H9 (cell line): ENCODE results near the gene FSD1. TPM values are rescaled to one million over a fixed set of nuclear protein-coding genes. Genes with fewer than 3 reads are reported as not detected.

Experiments
- DNase-seq: peaks from one replicate; pipeline ENCODE4 v3.0.0-alpha.2; 2017
- H2AFZ ChIP-seq: one replicate; pipeline ENCODE4 v1.6.1; 2013; ENCODE audit warnings: mild to moderate bottlenecking, low read length, control low read depth, moderate library complexity
- H2AK5ac ChIP-seq: 2 replicates; pipeline ENCODE4 v1.6.1; 2013; ENCODE audit warnings: low read length, control low read depth, mixed read lengths; ENCODE audit not compliant: insufficient read length
- H2BK120ac ChIP-seq: one replicate; pipeline ENCODE4 v1.6.1; 2013; ENCODE audit warnings: low read depth, mild to moderate bottlenecking, low read length, control low read depth, inconsistent platforms; ENCODE audit not compliant: poor library complexity, severe bottlenecking
- H2BK12ac ChIP-seq: 2 replicates; pipeline ENCODE4 v1.6.1; 2013; ENCODE audit warnings: low read length, control low read depth, mixed read lengths, low read depth; ENCODE audit not compliant: insufficient read length
- H2BK15ac ChIP-seq: 2 replicates; pipeline ENCODE4 v1.6.1; 2013; ENCODE audit warnings: low read depth, low read length, control low read depth
- H2BK20ac ChIP-seq: one replicate; pipeline ENCODE4 v1.6.1; 2013; ENCODE audit warnings: low read depth, mild to moderate bottlenecking, low read length, control low read depth, inconsistent platforms; ENCODE audit not compliant: poor library complexity, severe bottlenecking
- H2BK5ac ChIP-seq: 2 replicates; pipeline ENCODE4 v1.6.1; 2013; ENCODE audit warnings: low read length, control low read depth, mixed read lengths; ENCODE audit not compliant: insufficient read length
- H3K14ac ChIP-seq: 2 replicates; pipeline ENCODE4 v1.6.1; 2013; ENCODE audit warnings: low read length, control low read depth; ENCODE audit not compliant: insufficient read depth
- H3K18ac ChIP-seq: 2 replicates; pipeline ENCODE4 v1.6.1; 2013; ENCODE audit warnings: low read depth, mild to moderate bottlenecking, mixed read lengths, low read length, control low read depth; ENCODE audit not compliant: insufficient read length
- H3K23ac ChIP-seq: 2 replicates; pipeline ENCODE4 v1.6.1; 2013; ENCODE audit warnings: low read length, control low read depth, mixed read lengths, low read depth; ENCODE audit not compliant: insufficient read length
- H3K23me2 ChIP-seq: 2 replicates; pipeline ENCODE4 v1.6.1; 2013; ENCODE audit warnings: low read depth, mild to moderate bottlenecking, mixed read lengths, low read length, control low read depth; ENCODE audit not compliant: insufficient read length, poor library complexity, severe bottlenecking
- H3K27ac ChIP-seq: 2 replicates; pipeline ENCODE4 v1.5.1; 2013; ENCODE audit warnings: low read length, control low read depth, mixed read lengths, low read depth; ENCODE audit not compliant: insufficient read length
- H3K27me3 ChIP-seq: 2 replicates; pipeline ENCODE4 v1.6.1; 2013; ENCODE audit warnings: low read length, control low read depth, inconsistent platforms; ENCODE audit not compliant: insufficient read depth
- H3K4ac ChIP-seq: 2 replicates; pipeline ENCODE4 v1.6.1; 2013; ENCODE audit warnings: low read depth, mild to moderate bottlenecking, control low read depth, inconsistent platforms, low read length, moderate library complexity
- H3K4me1 ChIP-seq: 2 replicates; pipeline ENCODE4 v1.6.1; 2013; ENCODE audit warnings: low read length, control low read depth, inconsistent platforms; ENCODE audit not compliant: insufficient read depth
- H3K4me2 ChIP-seq: 2 replicates; pipeline ENCODE4 v1.6.1; 2013; ENCODE audit warnings: low read length, control low read depth, mixed read lengths; ENCODE audit not compliant: insufficient read length, insufficient read depth
- H3K56ac ChIP-seq: 2 replicates; pipeline ENCODE4 v1.6.1; 2013; ENCODE audit warnings: low read depth, mild to moderate bottlenecking, mixed read lengths, low read length, control low read depth; ENCODE audit not compliant: insufficient read length
- H3K79me1 ChIP-seq: 2 replicates; pipeline ENCODE4 v1.6.1; 2013; ENCODE audit warnings: low read depth, mild to moderate bottlenecking, moderate library complexity, low read length, control low read depth, inconsistent platforms; ENCODE audit not compliant: insufficient read depth, poor library complexity, severe bottlenecking
- H3K79me2 ChIP-seq: 2 replicates; pipeline ENCODE4 v1.6.1; 2013; ENCODE audit warnings: low read length, control low read depth, inconsistent platforms; ENCODE audit not compliant: insufficient read depth
- H3K9ac ChIP-seq: 2 replicates; pipeline ENCODE4 v1.6.1; 2013; ENCODE audit warnings: low read length, control low read depth, mixed read lengths; ENCODE audit not compliant: insufficient read length; ENCODE audit errors: extremely low read depth
- H3K9me3 ChIP-seq: one replicate; pipeline ENCODE4 v1.6.1; 2013; ENCODE audit warnings: low read depth, low read length, inconsistent platforms; ENCODE audit not compliant: control insufficient read depth
- H3T11ph ChIP-seq: one replicate; pipeline ENCODE4 v1.6.1; 2013; ENCODE audit warnings: mild to moderate bottlenecking, low read length, control low read depth, inconsistent platforms
- H4K20me1 ChIP-seq: one replicate; pipeline ENCODE4 v1.6.1; 2013; ENCODE audit not compliant: control insufficient read depth, insufficient read length, insufficient read depth
- H4K5ac ChIP-seq: 2 replicates; pipeline ENCODE4 v1.6.1; 2013; ENCODE audit warnings: low read depth, mild to moderate bottlenecking, mixed read lengths, low read length, control low read depth; ENCODE audit not compliant: insufficient read length
- H4K8ac ChIP-seq: replicated peaks from 2 replicates; pipeline ENCODE4 v1.6.1; 2013; ENCODE audit warnings: low read length, control low read depth, mixed read lengths, low read depth; ENCODE audit not compliant: insufficient read length
- H4K91ac ChIP-seq: 2 replicates; pipeline ENCODE4 v1.6.1; 2013; ENCODE audit warnings: low read depth, mild to moderate bottlenecking, moderate library complexity, mixed read lengths, low read length, control low read depth; ENCODE audit not compliant: insufficient read length
- H3K27ac Mint-ChIP-seq, 3 experiments: 2 replicates in 2 of 3; 3 replicates in 1 of 3; pipeline ENCODE4 v1.8.0; 2020 to 2021; ENCODE audit warnings: mixed read lengths in 3 of 3, mild to moderate bottlenecking in 1 of 3, moderate library complexity in 1 of 3
- H3K27me3 Mint-ChIP-seq: 2 replicates; pipeline ENCODE4 v1.8.0; 2021; ENCODE audit warnings: low read depth, mild to moderate bottlenecking, moderate library complexity, mixed read lengths
- H3K36me3 Mint-ChIP-seq, 3 experiments: 2 replicates in 2 of 3; 3 replicates in 1 of 3; pipeline ENCODE4 v1.8.0; 2020 to 2021; ENCODE audit warnings: low read depth in 3 of 3, mixed read lengths in 3 of 3; ENCODE audit not compliant: insufficient read depth in 1 of 3
- H3K4me1 Mint-ChIP-seq, 2 experiments: 2 replicates each; pipeline ENCODE4 v1.8.0; 2020; ENCODE audit warnings: mixed read lengths in 2 of 2
- H3K4me3 Mint-ChIP-seq, 2 experiments: 2 replicates in 1 of 2; 3 replicates in 1 of 2; pipeline ENCODE4 v1.8.0; 2020 to 2021; ENCODE audit warnings: mild to moderate bottlenecking in 2 of 2, mixed read lengths in 2 of 2, moderate library complexity in 1 of 2
- H3K9me3 Mint-ChIP-seq, 2 experiments: 2 replicates in 1 of 2; 3 replicates in 1 of 2; pipeline ENCODE4 v1.8.0; 2020; ENCODE audit warnings: mild to moderate bottlenecking in 2 of 2, mixed read lengths in 2 of 2, moderate library complexity in 1 of 2
- WGBS: extraction: QIAGEN DNeasy Blood & Tissue Kit; methylation state at CpG from one replicate; pipeline ENCODE4 v1.1.7; 2013; ENCODE audit warnings: missing lambda C conversion rate, low lambda C conversion rate, mixed read lengths; ENCODE audit not compliant: insufficient read length; ENCODE audit errors: extremely low coverage; 5-methylcytosine and 5-hydroxymethylcytosine counted together
- total RNA-seq: library from RNA; stranded (reverse); gene quantifications from 2 replicates; pipeline ENCODE4 v1.2.1, GENCODE V29; 2021
- TF ChIP-seq, protein P1 (sequence below): fragments of 200-600 bp; sonication (generic); conservative IDR thresholded peaks from 3 replicates; pipeline ENCODE4 v1.8.0; 2021; ENCODE audit warnings: antibody characterized with exemption, mild to moderate bottlenecking

Gene FSD1
- total RNA-seq, 1 experiment from 2014 or later, result 53.6 TPM

DNA sequence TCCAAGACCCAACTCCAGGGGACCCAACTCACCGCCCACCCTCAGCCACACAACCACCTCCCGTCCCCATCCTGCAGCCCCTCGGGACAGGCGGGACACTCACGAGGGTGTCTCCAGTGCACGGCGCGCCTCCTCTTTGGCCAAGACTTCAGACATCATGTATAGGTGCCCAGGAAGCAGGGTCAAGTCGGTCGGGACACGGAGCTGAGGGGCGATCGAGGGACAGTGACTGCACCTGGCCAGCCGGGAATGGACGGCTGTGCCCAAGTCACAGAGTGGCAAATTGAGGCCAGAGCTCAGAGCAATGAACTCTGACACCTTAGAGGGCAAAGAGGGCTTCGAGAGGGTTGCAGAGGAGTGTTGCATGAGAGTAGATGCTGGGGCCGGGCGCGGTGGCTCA lies 25.5 kb downstream of the FSD1 start:
- H4K8ac ChIP-seq, result no peak overlapping the region
- H4K91ac ChIP-seq, result no peak overlapping the region
- H2AK5ac ChIP-seq, result no peak overlapping the region
- H2BK5ac ChIP-seq, result no peak overlapping the region
- no peak overlapping the region for H3K9ac ChIP-seq
- H2BK20ac ChIP-seq, result no peak overlapping the region
- no peak overlapping the region for H3T11ph ChIP-seq
- H3K23me2 ChIP-seq, result peaks cover 9% of the 10 kb centered on the region
- H3K27ac ChIP-seq, result no peak overlapping the region
- H3K9me3 ChIP-seq, result no peaks in the 10 kb centered on the region
- H3K4ac ChIP-seq, result no peak overlapping the region
- H3K4me2 ChIP-seq, result no peak overlapping the region
- no peaks in the 10 kb centered on the region for H3K79me2 ChIP-seq
- DNase-seq, result no peak
- Mint-ChIP-seq H3K9me3 (peaks cover 0 to 4% of the 10 kb centered on the region in 2 experiments; a peak in 1 of 5 replicates), H3K27me3 (peaks cover 6% of the 10 kb centered on the region), H3K36me3 (peaks cover 7 to 18% (median 10%) of the 10 kb centered on the region in 3 experiments), H3K4me3 (peak overlapping the region in 1 of 2 experiments; percentile 56; a peak in 2 of 5 replicates), H3K4me1 (peaks cover 10 to 15% of the 10 kb centered on the region in 2 experiments), H3K27ac (no peak overlapping the region)
- TF ChIP-seq, protein P1, sequence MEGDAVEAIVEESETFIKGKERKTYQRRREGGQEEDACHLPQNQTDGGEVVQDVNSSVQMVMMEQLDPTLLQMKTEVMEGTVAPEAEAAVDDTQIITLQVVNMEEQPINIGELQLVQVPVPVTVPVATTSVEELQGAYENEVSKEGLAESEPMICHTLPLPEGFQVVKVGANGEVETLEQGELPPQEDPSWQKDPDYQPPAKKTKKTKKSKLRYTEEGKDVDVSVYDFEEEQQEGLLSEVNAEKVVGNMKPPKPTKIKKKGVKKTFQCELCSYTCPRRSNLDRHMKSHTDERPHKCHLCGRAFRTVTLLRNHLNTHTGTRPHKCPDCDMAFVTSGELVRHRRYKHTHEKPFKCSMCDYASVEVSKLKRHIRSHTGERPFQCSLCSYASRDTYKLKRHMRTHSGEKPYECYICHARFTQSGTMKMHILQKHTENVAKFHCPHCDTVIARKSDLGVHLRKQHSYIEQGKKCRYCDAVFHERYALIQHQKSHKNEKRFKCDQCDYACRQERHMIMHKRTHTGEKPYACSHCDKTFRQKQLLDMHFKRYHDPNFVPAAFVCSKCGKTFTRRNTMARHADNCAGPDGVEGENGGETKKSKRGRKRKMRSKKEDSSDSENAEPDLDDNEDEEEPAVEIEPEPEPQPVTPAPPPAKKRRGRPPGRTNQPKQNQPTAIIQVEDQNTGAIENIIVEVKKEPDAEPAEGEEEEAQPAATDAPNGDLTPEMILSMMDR, result no peak
- no peak overlapping the region for H2AFZ ChIP-seq
- no peak overlapping the region; the same call in 1 of the 2 replicates for H3K14ac ChIP-seq
- no peaks in the 10 kb centered on the region for H3K27me3 ChIP-seq
- H2BK12ac ChIP-seq, result no peak overlapping the region
- H3K56ac ChIP-seq, result no peak overlapping the region
- H3K79me1 ChIP-seq, result no peaks in the 10 kb centered on the region
- peaks cover 2% of the 10 kb centered on the region; the same call in 1 of the 2 replicates for H3K4me1 ChIP-seq
- H4K5ac ChIP-seq, result no peak overlapping the region
- H3K18ac ChIP-seq, result no peak overlapping the region
- H3K23ac ChIP-seq, result no peak overlapping the region
- no peaks in the 10 kb centered on the region for H4K20me1 ChIP-seq
- no peak overlapping the region for H2BK15ac ChIP-seq
- WGBS, result no CpG with 5 or more reads among the region's 19 CpGs
- H2BK120ac ChIP-seq, result no peak overlapping the region
